WI38 (cell line): ENCODE measurements around the gene CDKN1A.

Source experiments
- H3K4me3 ChIP-seq: 2 replicates; pipeline ENCODE4 v1.5.1; 2011; ENCODE audit warnings: low read depth, mild to moderate bottlenecking, control low read depth, low read length
- CTCF ChIP-seq: IDR thresholded peaks from 2 replicates; pipeline ENCODE4 v1.5.1; 2012; ENCODE audit warnings: low read depth, mild to moderate bottlenecking, control low read depth, low read length

Gene CDKN1A

GRCh38 chr6:36688063-36688738 is 9.7 kb downstream of the CDKN1A start:
- TF ChIP-seq CTCF: no peak
- H3K4me3 ChIP-seq: no peak overlapping the region

- no peak for TF ChIP-seq CTCF
- no peak overlapping the region for H3K4me3 ChIP-seq
Observed at GRCh38 chr6:36688739-36689075, 10.2 kb downstream of the CDKN1A start.

GRCh38 chr6:36691011-36691410 is 12.5 kb downstream of the CDKN1A start:
- H3K4me3 ChIP-seq: no peak overlapping the region
- TF ChIP-seq CTCF: no peak

GRCh38 chr6:36691612-36692011 is 13.1 kb downstream of the CDKN1A start:
- no peak for TF ChIP-seq CTCF

GRCh38 chr6:36692220-36692619 is 13.7 kb downstream of the CDKN1A start:
- no peak overlapping the region for H3K4me3 ChIP-seq
- no peak for TF ChIP-seq CTCF

More at GRCh38 chr6:36691612-36692011, 13.1 kb downstream of the CDKN1A start:
- H3K4me3 ChIP-seq: no peak overlapping the region

- no peak overlapping the region for H3K4me3 ChIP-seq
- no peak for TF ChIP-seq CTCF
Observed at GRCh38 chr6:36692861-36693702, 14.6 kb downstream of the CDKN1A start.

GRCh38 chr6:36694616-36695015 is 16.1 kb downstream of the CDKN1A start:
- no peak for TF ChIP-seq CTCF
- no peak overlapping the region for H3K4me3 ChIP-seq
